CD4-positive, alpha-beta memory T cell (primary cell): ENCODE measurements around the gene GRID2. TPM values are rescaled to one million over a fixed set of nuclear protein-coding genes. Genes with fewer than 3 reads are reported as not detected.
A peak's percentile ranks its signal among the peaks of the same experiment; 100 is the strongest.

Experiments
- CTCF ChIA-PET: fragments of 350-600 bp; sonication (Branson Sonifier 250); formaldehyde crosslinking; loops from one replicate; lab custom pipeline; 2021; ENCODE audit warnings: inconsistent platforms; ENCODE audit not compliant: partially characterized antibody; lab: Charles Lee
- POLR2A ChIA-PET: fragments of 350-600 bp; sonication (Branson Sonifier 250); formaldehyde crosslinking; loops from one replicate; lab custom pipeline; 2021; ENCODE audit not compliant: partially characterized antibody; lab: Charles Lee
- DNase-seq, 5 donors: peaks; one replicate each; pipeline versions ENCODE4 v3.0.0 to v3.0.0-alpha.2; 2020 to 2022; ENCODE audit warnings: mixed read lengths in 1 of 5
- H3K27ac ChIP-seq: one replicate; pipeline ENCODE4 v1.7.0; 2013; ENCODE audit warnings: low read depth, low read length
- H3K27me3 ChIP-seq: 2 replicates; pipeline ENCODE4 v1.7.0; 2013; ENCODE audit warnings: mild to moderate bottlenecking, low read length, moderate library complexity; ENCODE audit not compliant: insufficient read depth
- H3K36me3 ChIP-seq: 2 replicates; pipeline ENCODE4 v1.7.0; 2013; ENCODE audit warnings: mild to moderate bottlenecking, low read length, moderate library complexity; ENCODE audit not compliant: insufficient read depth
- H3K4me1 ChIP-seq: 2 replicates; pipeline ENCODE4 v1.7.0; 2013; ENCODE audit warnings: mild to moderate bottlenecking, low read length, moderate library complexity; ENCODE audit not compliant: insufficient read depth
- H3K4me3 ChIP-seq, 2 donors: one replicate each; pipeline ENCODE4 v1.7.0; 2013; ENCODE audit warnings: low read length in 2 of 2, mild to moderate bottlenecking in 1 of 2
- H3K9me3 ChIP-seq, 2 donors: one replicate each; pipeline ENCODE4 v1.7.0; 2013; ENCODE audit warnings: low read length in 2 of 2, control low read depth in 1 of 2; ENCODE audit not compliant: control insufficient read depth in 1 of 2
- H3K27ac Mint-ChIP-seq, 7 donors: one replicate each; pipeline ENCODE4 v1.8.0; 2020 to 2021; ENCODE audit warnings: mixed read lengths in 7 of 7, mild to moderate bottlenecking in 6 of 7, inconsistent platforms in 3 of 7, moderate library complexity in 3 of 7
- H3K27me3 Mint-ChIP-seq, 2 donors: one replicate each; pipeline ENCODE4 v1.8.0; 2020 to 2021; ENCODE audit warnings: mixed read lengths in 2 of 2
- H3K36me3 Mint-ChIP-seq, 2 donors: one replicate each; pipeline ENCODE4 v1.8.0; 2020 to 2021; ENCODE audit warnings: mixed read lengths in 2 of 2, inconsistent platforms in 1 of 2, mild to moderate bottlenecking in 1 of 2
- H3K4me1 Mint-ChIP-seq, 4 donors: one replicate each; pipeline ENCODE4 v1.8.0; 2020 to 2021; ENCODE audit warnings: mixed read lengths in 4 of 4, mild to moderate bottlenecking in 1 of 4
- H3K4me3 Mint-ChIP-seq, 8 donors: one replicate each; pipeline ENCODE4 v1.8.0; 2020 to 2021; ENCODE audit warnings: mixed read lengths in 8 of 8, mild to moderate bottlenecking in 7 of 8, moderate library complexity in 6 of 8, inconsistent platforms in 3 of 8
- H3K9me3 Mint-ChIP-seq, 8 donors: one replicate each; pipeline ENCODE4 v1.8.0; 2020 to 2021; ENCODE audit warnings: mixed read lengths in 8 of 8, mild to moderate bottlenecking in 5 of 8, inconsistent platforms in 3 of 8, moderate library complexity in 1 of 8
- intact Hi-C: fragments of 100-400 bp; cut with micrococcal nuclease; formaldehyde crosslinking; loops from one replicate; pipeline ENCODE4 v1.15.1; 2023
- polyA plus RNA-seq, 2 donors: library from polyadenylated mRNA; unstranded; fragments of 300-500 nt; fragmentation: Illumina TruSeq; gene quantifications; one replicate each; pipeline ENCODE4 v1.2.3, GENCODE V29; 2021
- total RNA-seq, 2 experiments: library from RNA; stranded (reverse); gene quantifications; one replicate each; pipeline ENCODE4 v1.2.3, GENCODE V29; 2021

Gene GRID2
- total and polyA plus RNA-seq, 4 experiments from 2014 or later, result not detected

GRCh38 chr4:93187466-93187865 is 883.7 kb downstream of the GRID2 start:
- Mint-ChIP-seq H3K4me3 (no peak overlapping the region), H3K4me1 (no peaks in the 10 kb centered on the region), H3K27me3 (no peaks in the 10 kb centered on the region), H3K36me3 (no peaks in the 10 kb centered on the region), H3K9me3 (peaks cover 0 to 10% (median 4%) of the 10 kb centered on the region in 8 donors), H3K27ac (no peak overlapping the region)
- no peak for DNase-seq
- Histone ChIP-seq H3K36me3 (no peaks in the 10 kb centered on the region), H3K27ac (no peak overlapping the region), H3K4me1 (no peaks in the 10 kb centered on the region), H3K27me3 (no peaks in the 10 kb centered on the region), H3K4me3 (no peak overlapping the region), H3K9me3 (no peaks in the 10 kb centered on the region)
- ChIA-PET POLR2A (no interaction called here), CTCF (no interaction called here)
- intact Hi-C loops, result no loop called here

GRCh38 chr4:93187892-93188291 is 884.1 kb downstream of the GRID2 start:
- Mint-ChIP-seq H3K36me3 (no peaks in the 10 kb centered on the region), H3K4me3 (no peak overlapping the region), H3K9me3 (peaks cover 0 to 10% (median 4%) of the 10 kb centered on the region in 8 donors), H3K4me1 (no peaks in the 10 kb centered on the region), H3K27me3 (no peaks in the 10 kb centered on the region), H3K27ac (no peak overlapping the region)
- H3K27me3 ChIP-seq, result no peaks in the 10 kb centered on the region
- H3K36me3 ChIP-seq, result no peaks in the 10 kb centered on the region
- H3K9me3 ChIP-seq, result no peaks in the 10 kb centered on the region
- no peak overlapping the region for H3K27ac ChIP-seq
- CTCF ChIA-PET, result no interaction called here
- H3K4me1 ChIP-seq, result no peaks in the 10 kb centered on the region
- POLR2A ChIA-PET, result no interaction called here
- no peak for DNase-seq
- no peak overlapping the region for H3K4me3 ChIP-seq
- intact Hi-C loops, result no loop called here

- Mint-ChIP-seq H3K36me3 (no peaks in the 10 kb centered on the region), H3K4me1 (no peaks in the 10 kb centered on the region), H3K9me3 (peaks cover 0 to 16% (median 3%) of the 10 kb centered on the region in 8 donors), H3K27me3 (no peaks in the 10 kb centered on the region), H3K27ac (no peak overlapping the region), H3K4me3 (no peak overlapping the region)
- Histone ChIP-seq H3K27ac (no peak overlapping the region), H3K9me3 (no peaks in the 10 kb centered on the region), H3K36me3 (no peaks in the 10 kb centered on the region), H3K4me1 (no peaks in the 10 kb centered on the region), H3K27me3 (no peaks in the 10 kb centered on the region), H3K4me3 (no peak overlapping the region)
- POLR2A ChIA-PET, result no interaction called here
- no peak for DNase-seq
- intact Hi-C loops, result no loop called here
- CTCF ChIA-PET, result no interaction called here
These were observed 895.7 kb downstream of the GRID2 start for GRCh38 chr4:93199492-93199891.

GRCh38 chr4:93201471-93202096 is 897.8 kb downstream of the GRID2 start:
- Mint-ChIP-seq H3K9me3 (peaks cover 0 to 14% (median 2%) of the 10 kb centered on the region in 8 donors), H3K36me3 (no peaks in the 10 kb centered on the region), H3K4me1 (no peaks in the 10 kb centered on the region), H3K4me3 (no peak overlapping the region), H3K27ac (no peak overlapping the region), H3K27me3 (no peaks in the 10 kb centered on the region)
- no peaks in the 10 kb centered on the region for H3K36me3 ChIP-seq
- H3K4me1 ChIP-seq, result no peaks in the 10 kb centered on the region
- DNase-seq, result no peak
- no peak overlapping the region for H3K27ac ChIP-seq
- no peak overlapping the region for H3K4me3 ChIP-seq
- ChIA-PET CTCF (interaction anchor here (1.0 kb wide), 1 partner anchor 23 kb away, joined by 3 read pairs; no protein-coding TSS in a partner anchor), POLR2A (no interaction called here)
- no peaks in the 10 kb centered on the region for H3K27me3 ChIP-seq
- H3K9me3 ChIP-seq, result no peaks in the 10 kb centered on the region
- intact Hi-C loops, result no loop called here

- Histone ChIP-seq H3K27me3 (no peaks in the 10 kb centered on the region), H3K27ac (no peak overlapping the region), H3K4me3 (no peak overlapping the region), H3K4me1 (no peaks in the 10 kb centered on the region), H3K9me3 (no peaks in the 10 kb centered on the region), H3K36me3 (no peaks in the 10 kb centered on the region)
- intact Hi-C loops, result no loop called here
- H3K4me3 Mint-ChIP-seq, result no peak overlapping the region
- H3K36me3 Mint-ChIP-seq, result no peaks in the 10 kb centered on the region
- H3K9me3 Mint-ChIP-seq, result peaks cover 0 to 10% (median 1%) of the 10 kb centered on the region in 8 donors
- H3K27ac Mint-ChIP-seq, result no peak overlapping the region
- CTCF ChIA-PET, result no interaction called here
- H3K4me1 Mint-ChIP-seq, result no peaks in the 10 kb centered on the region
- peak in 1 of 5 donors; percentile 30 for DNase-seq
- no peaks in the 10 kb centered on the region for H3K27me3 Mint-ChIP-seq
- POLR2A ChIA-PET, result no interaction called here
These were observed 899.9 kb downstream of the GRID2 start for GRCh38 chr4:93203708-93204107.

- H3K4me3 Mint-ChIP-seq, result no peak overlapping the region
- no peak overlapping the region for H3K27ac Mint-ChIP-seq
- intact Hi-C loops, result no loop called here
- ChIA-PET POLR2A (no interaction called here), CTCF (no interaction called here)
- H3K4me1 Mint-ChIP-seq, result no peaks in the 10 kb centered on the region
- no peaks in the 10 kb centered on the region for H3K27me3 ChIP-seq
- no peak overlapping the region for H3K4me3 ChIP-seq
- no peaks in the 10 kb centered on the region for H3K27me3 Mint-ChIP-seq
- no peaks in the 10 kb centered on the region for H3K9me3 ChIP-seq
- H3K27ac ChIP-seq, result no peak overlapping the region
- DNase-seq, result no peak
- no peaks in the 10 kb centered on the region for H3K36me3 ChIP-seq
- no peaks in the 10 kb centered on the region for H3K36me3 Mint-ChIP-seq
- H3K4me1 ChIP-seq, result no peaks in the 10 kb centered on the region
- H3K9me3 Mint-ChIP-seq, result peaks cover 0 to 5% (median 2%) of the 10 kb centered on the region in 8 donors
These were observed 908.5 kb downstream of the GRID2 start for GRCh38 chr4:93212250-93212649.

GRCh38 chr4:93216646-93217045 is 912.9 kb downstream of the GRID2 start:
- Mint-ChIP-seq H3K27me3 (no peaks in the 10 kb centered on the region), H3K27ac (no peak overlapping the region), H3K9me3 (peaks cover 0 to 9% (median 2%) of the 10 kb centered on the region in 8 donors), H3K4me1 (no peaks in the 10 kb centered on the region), H3K36me3 (no peaks in the 10 kb centered on the region), H3K4me3 (no peak overlapping the region)
- Histone ChIP-seq H3K4me3 (no peak overlapping the region), H3K27ac (no peak overlapping the region), H3K27me3 (no peaks in the 10 kb centered on the region), H3K36me3 (no peaks in the 10 kb centered on the region), H3K4me1 (no peaks in the 10 kb centered on the region), H3K9me3 (no peaks in the 10 kb centered on the region)
- no peak for DNase-seq
- ChIA-PET POLR2A (no interaction called here), CTCF (no interaction called here)
- intact Hi-C loops, result no loop called here
